Sigmoid colon (tissue), 7 donors: ENCODE measurements around the gene ZNF442. TPM values are rescaled to one million over a fixed set of nuclear protein-coding genes. Genes with fewer than 3 reads are reported as not detected.
A peak's percentile ranks its signal among the peaks of the same experiment; 100 is the strongest.

Experiments used
- DNase-seq: peaks from one replicate; pipeline ENCODE4 v3.0.0-alpha.2; 2019
- H3K27ac ChIP-seq, 4 donors: fragments of 200-600 bp; sonication (generic); one replicate each; pipeline ENCODE4 v1.5.1; 2016 to 2019; ENCODE audit warnings: mild to moderate bottlenecking in 1 of 4
- H3K27me3 ChIP-seq, 3 donors: fragments of 200-600 bp; sonication (generic); one replicate each; pipeline ENCODE4 v1.5.1; 2019; ENCODE audit warnings: mild to moderate bottlenecking in 1 of 3
- H3K36me3 ChIP-seq, 4 donors: fragments of 200-600 bp; sonication (generic); one replicate each; pipeline ENCODE4 v1.5.1; 2016 to 2019
- H3K4me1 ChIP-seq, 4 donors: fragments of 200-600 bp; sonication (generic); one replicate each; pipeline ENCODE4 v1.5.1; 2017 to 2019
- H3K4me3 ChIP-seq, 4 donors: fragments of 200-600 bp; sonication (generic); one replicate each; pipeline ENCODE4 v1.5.1; 2017 to 2019; ENCODE audit warnings: mild to moderate bottlenecking in 2 of 4, moderate library complexity in 1 of 4
- H3K9me3 ChIP-seq, 4 donors: fragments of 200-600 bp in 3 of 4; sonication (generic) in 3 of 4; one replicate each; pipeline versions ENCODE4 v1.5.1 to v1.6.1; 2013 to 2019
- EP300 ChIP-seq, 4 donors: sonication (generic); formaldehyde crosslinking; IDR thresholded peaks; one replicate each; pipeline ENCODE4 v1.6.1; 2017; ENCODE audit warnings: antibody characterized with exemption in 4 of 4
- POLR2A ChIP-seq, 2 donors: fragments of 450-650 bp; IDR thresholded peaks; one replicate each; pipeline ENCODE4 v1.6.1; 2016; ENCODE audit warnings: antibody characterized with exemption in 2 of 2, mild to moderate bottlenecking in 2 of 2, moderate library complexity in 2 of 2
- POLR2AphosphoS5 ChIP-seq, 4 donors: sonication (generic); formaldehyde crosslinking; IDR thresholded peaks; one replicate each; pipeline ENCODE4 v1.6.1; 2017; ENCODE audit warnings: antibody characterized with exemption in 4 of 4
- WGBS, 2 donors: extraction: QIAGEN DNeasy Blood & Tissue Kit; methylation state at CpG; one replicate each; pipeline ENCODE4 v1.1.7; 2013; 5-methylcytosine and 5-hydroxymethylcytosine counted together
- intact Hi-C: fragments of 100-400 bp; cut with DNase I; formaldehyde crosslinking; loops from one replicate; pipeline ENCODE4 v1.15.1; 2023
- polyA plus RNA-seq, 3 donors: library from polyadenylated mRNA; stranded (reverse); fragments of 200-250 nt; gene quantifications; one replicate each; pipeline ENCODE4 v1.2.3, GENCODE V29; 2013
- total RNA-seq, 4 donors: library from RNA; depleted of rRNA; stranded (reverse); fragments of >200 nt; gene quantifications; one replicate each; pipeline ENCODE4 v1.1.0, GENCODE V29; 2016
- TF ChIP-seq, protein P1 (sequence below), 4 experiments: fragments of 450-650 bp in 3 of 4; fragments of 200-600 bp in 1 of 4; IDR thresholded peaks; one replicate each; pipeline ENCODE4 v1.5.1; 2016 to 2019; ENCODE audit warnings: antibody characterized with exemption in 4 of 4, mild to moderate bottlenecking in 3 of 4, moderate library complexity in 2 of 4
- donor health status: healthy with polysubstance abuse.
- donor health status: Bipolar disorder and iron deficiency.
- donor health status: healthy.

The ZNF442 gene
- total RNA-seq (1 to 10 TPM in 3 of 4 donors, under 1 TPM in 1; 0.55 to 3.2 (median 2.9) TPM), polyA plus RNA-seq (1 to 10 TPM in 1 of 3 donors, under 1 TPM in 2; under 0.01 to 1.2 (median 0.60) TPM)

DNA sequence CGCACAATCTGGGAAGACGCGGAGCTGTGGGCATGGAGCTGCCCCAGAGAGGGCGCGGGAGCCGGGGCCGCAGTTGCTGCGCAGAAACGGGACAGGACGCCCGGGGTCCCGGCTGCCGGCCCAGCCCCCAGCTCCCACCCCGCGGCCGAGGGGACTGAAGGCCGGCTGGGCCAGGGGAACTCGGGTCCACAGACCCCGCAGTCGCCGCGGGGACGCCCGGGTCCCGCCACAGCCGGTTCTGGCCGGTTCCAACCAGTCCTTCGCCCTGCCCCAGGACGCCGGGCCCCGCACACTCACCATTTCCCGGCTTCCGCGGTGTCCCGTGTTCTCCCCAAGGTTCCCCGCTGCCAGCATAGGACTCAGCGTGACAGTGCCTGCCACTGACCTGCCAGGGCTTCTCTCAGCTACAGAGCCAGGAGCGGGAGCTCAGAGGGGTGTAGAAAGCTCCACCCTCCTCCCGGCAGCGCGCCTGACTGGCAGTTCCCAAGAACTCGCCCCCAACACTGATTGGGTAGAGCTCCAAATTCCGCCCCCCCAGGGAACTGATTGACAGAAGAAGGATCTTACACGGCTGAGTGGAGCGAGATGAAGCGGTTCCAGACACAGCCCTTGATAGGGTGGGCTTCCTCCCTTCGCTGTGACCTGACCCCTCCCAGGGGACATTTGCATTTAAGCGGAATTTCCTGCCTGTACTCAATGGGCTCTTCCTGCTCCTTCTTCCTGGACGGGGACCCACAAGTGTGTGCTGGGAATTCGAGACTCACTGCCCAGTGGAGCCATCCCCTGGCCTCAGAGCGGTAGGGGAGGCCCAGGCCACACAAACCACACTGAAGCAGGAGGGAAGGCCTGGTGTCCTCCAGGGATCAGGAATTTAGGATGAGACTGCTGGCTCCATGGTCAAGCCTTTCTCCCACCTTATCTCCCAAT, at the start of gene ZNF442:
ZNF442 (minus strand) TSS at position 448 of the 927 bp plus-strand sequence. CDS start 2,052 bp downstream, outside the sequence.
- 0 to 1% methylated on average over 51 of the region's 51 CpGs for WGBS, 2 donors
- TF ChIP-seq POLR2AphosphoS5 (IDR thresholded peaks at IDR 0.05) (peak; percentile 84 to 92 (median 90)), EP300 (IDR thresholded peaks at IDR 0.05) (peak in 1 of 4 donors; percentile 51), POLR2A (IDR thresholded peaks at IDR 0.05) (peak; percentile 77 to 78)
- TF ChIP-seq, protein P1, sequence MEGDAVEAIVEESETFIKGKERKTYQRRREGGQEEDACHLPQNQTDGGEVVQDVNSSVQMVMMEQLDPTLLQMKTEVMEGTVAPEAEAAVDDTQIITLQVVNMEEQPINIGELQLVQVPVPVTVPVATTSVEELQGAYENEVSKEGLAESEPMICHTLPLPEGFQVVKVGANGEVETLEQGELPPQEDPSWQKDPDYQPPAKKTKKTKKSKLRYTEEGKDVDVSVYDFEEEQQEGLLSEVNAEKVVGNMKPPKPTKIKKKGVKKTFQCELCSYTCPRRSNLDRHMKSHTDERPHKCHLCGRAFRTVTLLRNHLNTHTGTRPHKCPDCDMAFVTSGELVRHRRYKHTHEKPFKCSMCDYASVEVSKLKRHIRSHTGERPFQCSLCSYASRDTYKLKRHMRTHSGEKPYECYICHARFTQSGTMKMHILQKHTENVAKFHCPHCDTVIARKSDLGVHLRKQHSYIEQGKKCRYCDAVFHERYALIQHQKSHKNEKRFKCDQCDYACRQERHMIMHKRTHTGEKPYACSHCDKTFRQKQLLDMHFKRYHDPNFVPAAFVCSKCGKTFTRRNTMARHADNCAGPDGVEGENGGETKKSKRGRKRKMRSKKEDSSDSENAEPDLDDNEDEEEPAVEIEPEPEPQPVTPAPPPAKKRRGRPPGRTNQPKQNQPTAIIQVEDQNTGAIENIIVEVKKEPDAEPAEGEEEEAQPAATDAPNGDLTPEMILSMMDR (IDR thresholded peaks at IDR 0.05) = peak; percentile 73 to 82 (median 77)

DNA sequence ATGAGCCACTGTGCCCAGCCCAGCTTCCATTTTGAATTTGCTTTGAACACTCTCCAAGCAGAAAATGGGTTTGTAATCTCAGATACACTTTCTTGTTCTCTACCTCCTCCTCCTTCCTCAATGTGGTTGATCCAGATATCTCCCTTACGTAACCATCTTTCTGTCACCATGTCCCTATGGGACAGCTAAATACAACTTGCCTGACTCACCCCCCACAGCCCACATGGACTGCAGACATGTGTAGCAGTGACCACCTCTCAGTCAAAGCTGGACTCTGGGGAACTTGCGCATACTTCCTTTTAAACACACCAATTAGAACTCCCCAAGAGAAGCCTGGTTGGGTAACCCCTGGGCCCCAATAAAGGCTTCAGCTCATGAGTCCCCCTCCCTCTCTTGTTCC, 46.4 kb upstream of the ZNF442 start:
- DNase-seq = no peak
- H3K4me1 ChIP-seq = no peaks in the 10 kb centered on the region
- no peak overlapping the region for H3K4me3 ChIP-seq
- no peak overlapping the region for H3K27ac ChIP-seq
- H3K9me3 ChIP-seq = no peaks in the 10 kb centered on the region
- intact Hi-C loops = no loop called here
- 96 to 97% methylated on average over 2 of the region's 2 CpGs for WGBS, 2 donors
- H3K27me3 ChIP-seq = no peaks in the 10 kb centered on the region
- no peaks in the 10 kb centered on the region for H3K36me3 ChIP-seq
- TF ChIP-seq EP300 (IDR thresholded peaks at IDR 0.05) = no peak
- TF ChIP-seq POLR2AphosphoS5 (IDR thresholded peaks at IDR 0.05) = no peak
- TF ChIP-seq, protein P1 (IDR thresholded peaks at IDR 0.05) = no peak
- no peak for TF ChIP-seq POLR2A (IDR thresholded peaks at IDR 0.05)

More for the DNA sequence above, at the start of gene ZNF442:
- DNase-seq = peak; percentile 98
- Histone ChIP-seq H3K27me3 (no peaks in the 10 kb centered on the region), H3K36me3 (no peaks in the 10 kb centered on the region), H3K9me3 (no peaks in the 10 kb centered on the region), H3K4me3 (peak within 1 kb of the TSS; percentile 69 to 95 (median 82)), H3K27ac (peak within 1 kb of the TSS; percentile 87 to 93 (median 90)), H3K4me1 (peaks cover 0 to 18% (median 10%) of the 10 kb centered on the region in 4 donors)
- intact Hi-C loops = loop anchor here (1.0 to 10.0 kb wide), 4 partner anchors 32 to 171 kb away; partner anchors contain the start of genes ZNF44, ZNF563 and ZNF799

DNA sequence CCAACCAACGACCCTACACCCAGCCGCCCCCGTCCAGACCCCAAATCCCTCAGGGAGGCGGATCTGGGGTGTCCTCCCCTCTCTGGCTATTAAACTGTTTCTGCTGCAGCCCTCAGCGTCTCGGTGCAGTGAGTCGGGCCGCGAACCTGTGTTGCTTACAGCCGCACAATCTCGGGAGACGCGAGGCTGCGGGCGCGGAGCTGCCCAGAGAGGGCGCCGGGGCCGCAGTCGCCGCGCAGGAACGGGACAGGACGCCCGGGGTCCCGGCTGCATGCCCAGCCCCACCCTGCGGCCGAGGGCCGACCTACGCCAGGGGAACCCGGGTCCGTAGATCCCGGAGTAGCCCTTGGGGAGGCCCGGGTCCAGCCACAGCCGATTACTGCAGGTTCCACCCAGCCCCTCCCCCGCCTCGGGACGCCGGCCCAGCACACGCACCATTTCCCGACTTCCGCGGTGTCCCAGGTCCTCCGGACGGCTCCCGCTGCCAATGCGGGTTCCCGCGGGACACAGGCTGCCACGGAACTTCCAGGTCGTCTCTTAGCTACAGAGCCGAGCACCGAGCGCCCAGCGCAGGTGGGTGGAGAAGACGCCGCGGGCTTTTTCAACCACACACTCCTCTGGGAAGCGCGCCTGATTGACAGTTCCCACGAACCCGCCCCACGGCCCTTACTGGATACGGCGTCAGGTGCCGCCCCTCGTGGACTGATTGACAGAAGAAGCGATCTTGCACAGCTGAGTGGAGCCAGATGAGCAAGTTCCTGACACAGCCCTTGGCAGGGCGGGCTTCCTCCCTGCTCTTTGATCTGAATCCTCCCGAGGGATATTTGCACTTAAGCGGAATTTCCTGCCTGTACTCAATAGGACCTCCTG, 35.4 kb upstream of the ZNF442 start, which contains the start of gene ZNF799:
ZNF799 (minus strand) TSS at position 639 of the 870 bp plus-strand sequence; CDS start at position 438, 201 bp downstream.
- intact Hi-C loops = loop anchor here (1.0 to 2.0 kb wide), 3 partner anchors 34 to 150 kb away; partner anchors contain the start of genes ZNF443 and ZNF564
- no peaks in the 10 kb centered on the region for H3K27me3 ChIP-seq
- peak; percentile 99 for DNase-seq
- H3K4me1 ChIP-seq = peaks cover 0 to 9% (median 5%) of the 10 kb centered on the region in 4 donors
- peak within 1 kb of the TSS; percentile 84 to 92 (median 88) for H3K27ac ChIP-seq
- TF ChIP-seq EP300 (IDR thresholded peaks at IDR 0.05) = peak in 1 of 4 donors; percentile 57
- TF ChIP-seq, protein P1 (IDR thresholded peaks at IDR 0.05) = no peak
- TF ChIP-seq POLR2AphosphoS5 (IDR thresholded peaks at IDR 0.05) = peak; percentile 60 to 87 (median 84)
- peak in 1 of 2 donors; percentile 79 for TF ChIP-seq POLR2A (IDR thresholded peaks at IDR 0.05)
- no peaks in the 10 kb centered on the region for H3K36me3 ChIP-seq
- 0 to 1% methylated on average over 71 of the region's 71 CpGs for WGBS, 2 donors
- H3K9me3 ChIP-seq = no peaks in the 10 kb centered on the region
- H3K4me3 ChIP-seq = peak within 1 kb of the TSS; percentile 58 to 79 (median 66)
